DMS 273 (cell line): ENCODE measurements around the gene CNTN5.
A peak's percentile ranks its signal among the peaks of the same experiment; 100 is the strongest.
"Not testable (repeated sequence)": the region's sequence is repeated elsewhere in the genome, so short reads cannot be mapped to it uniquely, and the experiment has no call there.

Source experiments
- DNase-seq: peaks from one replicate; lab custom pipeline; 2025; ENCODE audit not compliant: unreplicated experiment; lab: John Stamatoyannopoulos, UW

The CNTN5 gene

DNA sequence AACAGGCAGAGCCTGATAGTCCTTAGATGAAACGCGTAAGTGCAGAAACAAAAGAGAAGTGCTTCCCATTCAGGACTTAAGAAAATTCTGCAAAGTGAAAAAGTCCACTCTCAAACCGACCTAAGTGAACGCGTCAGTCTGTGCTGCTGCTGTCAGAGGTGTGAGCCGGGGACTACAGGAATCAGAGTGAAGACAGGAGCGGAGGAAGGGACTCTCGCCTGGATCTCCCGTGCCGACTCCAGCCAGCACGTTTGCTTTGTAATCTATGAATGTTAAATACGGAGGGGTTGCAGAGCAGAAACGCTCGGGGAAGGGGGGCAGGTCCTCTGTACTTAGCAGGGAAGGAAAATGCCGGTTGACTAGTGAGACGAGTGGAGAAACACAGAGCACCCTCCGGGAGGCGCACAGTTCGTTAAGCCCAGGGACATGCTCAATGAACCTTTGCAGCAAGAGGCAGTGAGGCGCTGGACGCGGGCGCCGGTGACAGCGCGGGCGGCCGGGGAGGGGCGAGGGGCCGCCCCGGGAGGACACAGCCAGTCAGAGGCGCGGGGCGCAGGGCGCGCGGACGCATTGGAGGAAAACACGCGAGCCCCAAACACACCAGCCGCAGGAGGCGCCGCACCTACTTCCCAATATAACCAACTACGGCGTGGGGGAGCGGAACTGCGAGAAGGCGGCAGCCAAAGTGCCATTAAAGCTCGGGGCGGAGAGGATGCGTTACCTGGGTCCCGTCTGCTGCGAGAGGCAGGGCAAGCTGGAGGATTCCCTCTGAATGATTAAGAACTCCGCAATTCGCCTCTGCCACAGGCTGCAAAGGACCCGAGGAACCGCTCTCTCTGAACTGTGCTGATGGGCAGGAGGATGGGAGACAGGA is at the start of gene CNTN5:
Gene CNTN5 (plus strand): TSS at position 598 of the 874 bp plus-strand sequence.
- DNase-seq = peak; percentile 87

DNA sequence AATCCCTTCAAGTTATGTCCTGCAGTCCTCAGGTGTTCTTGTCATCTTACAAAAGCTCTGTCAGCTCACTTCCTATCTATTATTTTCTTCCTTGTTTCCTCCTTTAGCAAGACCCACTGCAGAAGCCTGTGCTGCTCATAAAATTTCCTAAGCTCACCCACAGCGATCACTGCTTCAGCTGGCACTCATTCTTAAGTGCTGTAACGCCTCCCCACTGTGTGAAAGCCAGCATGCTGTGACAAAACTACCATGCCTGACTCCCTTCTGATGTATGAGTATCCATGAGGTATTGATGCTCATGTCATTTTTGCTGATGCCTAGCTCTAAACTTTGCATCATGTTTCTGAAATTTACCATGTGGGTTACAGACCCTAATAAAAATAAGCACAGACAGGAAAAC is 41.5 kb upstream of the CNTN5 start:
- DNase-seq = no peak

DNA sequence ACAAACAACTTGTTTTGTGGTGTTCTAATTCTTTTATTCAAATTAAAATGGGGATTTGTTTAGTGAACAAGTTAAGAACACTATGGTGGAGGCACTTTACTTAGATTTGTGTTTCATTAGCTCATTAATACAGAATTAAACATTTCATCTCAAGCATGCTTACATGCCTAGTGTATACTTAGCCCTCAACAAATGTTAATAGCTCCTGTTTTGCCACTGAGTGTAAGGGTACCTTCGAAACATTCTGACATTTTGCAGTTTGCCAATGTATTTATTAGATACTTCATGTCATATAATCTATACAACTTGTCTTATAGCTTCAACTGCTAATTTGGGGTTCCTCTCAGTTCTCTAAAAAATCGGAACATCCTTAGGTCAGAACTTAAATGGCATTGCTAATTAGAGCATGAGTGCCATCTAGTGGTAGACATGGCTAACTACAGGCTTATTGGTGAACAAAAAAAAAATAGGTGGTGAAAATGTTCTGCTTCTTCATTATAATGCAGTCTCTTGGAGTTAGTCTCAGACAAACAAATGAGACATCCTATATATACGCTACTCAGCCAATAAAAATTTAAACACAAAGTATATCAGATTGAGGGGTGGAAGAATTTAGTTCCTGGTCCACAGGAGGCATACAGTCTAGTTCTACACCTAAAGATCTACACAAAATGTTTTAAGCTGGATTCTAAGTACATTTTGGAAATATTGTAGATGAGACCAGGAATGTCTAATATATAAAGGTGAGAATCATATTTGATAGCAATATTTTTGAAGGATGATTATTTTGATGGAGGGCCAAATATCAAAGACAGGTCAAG is 4.9 kb upstream of the CNTN5 start:
- DNase-seq = peak; percentile 64

DNA sequence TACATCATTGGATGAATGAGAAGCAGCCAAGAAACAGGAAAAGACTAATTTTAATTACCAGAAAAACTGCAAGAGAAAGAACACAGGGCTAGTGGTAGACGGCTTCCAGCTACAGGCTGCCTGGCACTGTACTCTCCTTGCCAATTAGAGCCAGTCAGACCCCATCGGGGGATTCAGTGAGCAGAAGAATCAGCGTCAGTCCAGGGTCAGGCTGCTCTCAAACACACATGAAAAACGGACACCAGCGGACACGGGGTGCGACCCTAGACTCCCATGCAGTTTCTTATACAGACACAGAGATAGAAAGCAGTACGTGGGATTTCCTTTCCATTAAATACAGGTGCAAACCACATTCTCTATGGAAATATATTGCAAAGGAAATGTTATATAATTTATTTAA is 1.1 kb upstream of the CNTN5 start:
- DNase-seq = peak; percentile 2

- no peak for DNase-seq
These were observed 16.3 kb downstream of the CNTN5 start for GRCh38 chr11:99037057-99037456.

DNA sequence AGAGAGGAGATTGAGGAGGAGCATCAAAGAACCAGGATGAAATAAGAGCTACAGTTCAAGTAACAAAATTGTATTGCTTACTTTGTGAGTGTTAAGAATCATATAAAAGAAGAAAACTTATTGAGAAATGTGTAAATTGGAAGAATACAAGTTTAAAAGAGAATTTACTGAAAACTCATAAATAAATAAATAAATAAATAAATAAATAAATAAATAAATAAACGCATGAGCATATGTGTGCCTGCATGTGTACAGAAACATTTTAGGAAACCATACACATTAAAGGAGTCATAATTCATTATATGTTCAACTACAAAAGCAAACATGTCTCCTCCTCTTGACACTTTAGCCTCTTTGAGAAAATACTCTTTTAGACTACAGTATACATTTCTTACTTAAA is 42.6 kb downstream of the CNTN5 start:
- DNase-seq = no peak

DNA sequence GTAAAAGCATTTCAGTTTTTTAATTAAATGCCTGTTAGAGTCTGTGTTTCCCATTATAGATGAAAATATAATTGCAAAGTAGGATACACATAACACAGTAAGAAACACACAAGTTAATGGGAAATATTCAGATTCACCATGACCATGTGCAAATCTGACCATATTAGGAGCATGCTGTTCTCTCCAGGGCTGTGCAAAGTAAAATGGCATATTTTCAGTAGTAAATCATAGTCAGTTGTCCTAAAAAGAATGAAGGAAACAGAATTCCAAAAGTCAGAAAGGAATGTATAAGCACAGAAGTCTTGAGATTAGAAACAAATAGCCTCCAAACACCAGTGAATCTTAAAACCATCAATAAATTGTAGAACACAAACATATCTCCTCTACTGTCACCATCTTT is 44.4 kb downstream of the CNTN5 start:
- DNase-seq = no peak

- DNase-seq = no peak
These were observed 46.0 kb downstream of the CNTN5 start for GRCh38 chr11:99066618-99067317.

- peak; percentile 1 for DNase-seq
These were observed 48.1 kb downstream of the CNTN5 start for GRCh38 chr11:99068832-99069231.

GRCh38 chr11:99069856-99070444 is 49.2 kb downstream of the CNTN5 start:
- DNase-seq = peak; percentile 28

- no peak for DNase-seq
These were observed 58.8 kb downstream of the CNTN5 start for GRCh38 chr11:99079576-99079975.

DNA sequence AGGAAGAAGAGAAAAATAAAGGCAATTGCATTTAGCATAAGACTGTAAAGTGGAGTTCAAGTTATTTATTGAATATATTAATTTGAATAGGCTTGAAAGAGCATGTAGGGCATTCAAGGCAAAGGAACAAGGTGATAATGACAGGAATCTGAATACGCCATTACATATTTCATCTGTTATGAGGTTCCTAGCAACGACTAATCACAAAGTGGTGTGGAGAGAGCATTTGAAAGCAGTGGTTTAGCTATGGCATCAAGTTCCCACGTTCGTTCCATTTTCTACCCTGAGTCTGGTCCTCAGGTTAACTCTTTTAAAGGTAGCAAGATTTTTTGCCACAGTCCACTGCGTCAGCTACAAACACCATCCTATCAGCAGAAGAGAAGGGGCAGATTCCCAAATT is 59.4 kb downstream of the CNTN5 start:
- no peak for DNase-seq

- DNase-seq = peak; percentile 22
These were observed 77.5 kb downstream of the CNTN5 start for GRCh38 chr11:99098258-99098657.

DNA sequence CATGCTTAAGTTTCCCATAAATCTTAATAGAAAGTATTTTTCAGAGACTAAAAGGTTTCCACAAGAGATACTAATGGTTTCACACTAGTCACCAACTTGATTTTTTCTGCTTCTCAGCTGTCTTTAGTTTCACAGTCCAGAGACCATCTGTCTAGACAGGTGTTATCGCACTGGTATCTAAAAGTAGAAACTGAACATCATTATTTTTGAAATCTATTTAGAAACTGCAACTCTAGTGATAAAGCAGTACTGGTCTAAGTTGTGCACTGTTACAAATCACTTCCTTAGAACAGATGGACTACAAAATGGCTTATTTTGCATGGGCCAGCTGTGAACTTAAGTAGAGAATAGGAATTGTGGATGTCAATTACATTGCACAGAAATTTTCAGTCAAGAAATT is 78.0 kb downstream of the CNTN5 start:
- peak; percentile 85 for DNase-seq

DNA sequence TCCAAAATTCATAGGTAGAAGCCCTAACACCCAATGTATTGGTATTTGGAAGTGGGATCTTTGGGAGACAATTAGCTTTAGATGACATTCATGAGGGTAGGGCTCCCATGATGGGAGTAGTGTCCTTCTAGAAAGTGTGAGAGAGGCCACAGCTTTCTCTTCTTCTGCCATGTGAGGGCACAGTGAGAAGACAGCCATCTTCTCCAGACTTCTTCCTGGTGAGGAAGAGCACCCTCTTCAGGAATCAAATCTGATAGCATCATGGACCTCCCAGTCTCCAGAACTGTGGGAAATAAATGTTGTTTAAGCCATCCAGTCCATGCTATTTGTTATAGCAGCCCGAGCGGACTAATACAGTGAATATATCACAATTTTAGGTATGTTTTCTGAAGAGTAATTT is 96.9 kb downstream of the CNTN5 start:
- DNase-seq = peak; percentile 1

- DNase-seq = not testable (repeated sequence)
These were observed 113.1 kb downstream of the CNTN5 start for GRCh38 chr11:99133862-99134261.

DNA sequence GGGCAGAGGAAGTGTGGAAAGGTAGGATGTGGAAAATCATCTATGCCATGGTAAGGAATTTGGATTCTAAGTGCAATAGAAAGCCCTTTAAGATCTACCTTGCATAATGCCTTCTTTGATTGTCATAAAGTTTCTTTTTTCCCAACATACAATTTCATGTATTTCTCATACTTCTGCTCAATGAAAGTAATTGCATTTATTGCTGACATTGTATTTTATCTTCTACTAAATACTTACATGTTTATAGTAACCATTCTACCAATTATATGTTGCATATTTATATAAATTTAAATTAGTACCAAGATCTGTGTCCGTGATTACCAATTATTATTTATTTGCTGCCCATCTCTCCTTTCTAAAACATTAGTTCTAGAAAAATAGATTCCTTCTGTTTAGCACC is 114.8 kb downstream of the CNTN5 start:
- DNase-seq = no peak

- no peak for DNase-seq
These were observed 121.5 kb downstream of the CNTN5 start for GRCh38 chr11:99142237-99142636.

GRCh38 chr11:99148352-99148751 is 127.6 kb downstream of the CNTN5 start:
- DNase-seq = peak; percentile 20

- DNase-seq = peak; percentile 0
These were observed 133.5 kb downstream of the CNTN5 start for GRCh38 chr11:99154277-99154676.

DNA sequence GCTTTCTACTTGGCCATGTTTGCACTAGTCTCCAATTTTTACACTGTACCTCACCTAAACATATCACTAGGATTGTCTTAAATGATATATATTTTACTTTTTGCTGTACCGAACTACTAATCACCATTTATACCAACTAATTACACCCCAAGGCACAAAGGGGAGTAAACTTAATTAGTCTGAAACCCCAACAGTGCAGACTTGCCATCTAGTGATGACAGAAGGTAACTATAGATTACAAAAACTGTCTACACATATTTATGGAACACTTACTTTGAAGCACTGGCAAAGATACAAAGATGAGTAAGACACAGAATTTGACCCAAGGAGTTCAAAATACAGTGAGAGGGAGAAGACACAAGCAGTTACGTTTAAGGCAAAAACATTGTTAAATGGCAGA is 139.7 kb downstream of the CNTN5 start:
- DNase-seq = no peak
